HG02588 (cell line): ENCODE data around the gene STKLD1.
"Not testable (repeated sequence)": the region's sequence is repeated elsewhere in the genome, so short reads cannot be mapped to it uniquely, and the experiment has no call there.

Experiments used
- ATAC-seq: cut with Tn5 transposase; IDR thresholded peaks from one replicate; pipeline ENCODE4 v1.9.1; 2021; ENCODE audit warnings: mild to moderate bottlenecking, moderate library complexity; ENCODE audit not compliant: unreplicated experiment

Gene STKLD1

GRCh38 chr9:133360400-133361393 is 15.5 kb upstream of the STKLD1 start:
- no peak for ATAC-seq

GRCh38 chr9:133361507-133362092 is 14.6 kb upstream of the STKLD1 start:
- ATAC-seq: no peak

- no peak for ATAC-seq
These were observed 13.7 kb upstream of the STKLD1 start for GRCh38 chr9:133362359-133363044.

GRCh38 chr9:133366435-133366834 is 9.7 kb upstream of the STKLD1 start:
- no peak for ATAC-seq

GRCh38 chr9:133367221-133367620 is 8.9 kb upstream of the STKLD1 start:
- ATAC-seq: no peak

GRCh38 chr9:133367778-133368177 is 8.4 kb upstream of the STKLD1 start:
- ATAC-seq: no peak

GRCh38 chr9:133368249-133368881 is 7.8 kb upstream of the STKLD1 start:
- no peak for ATAC-seq

- ATAC-seq: no peak
These were observed 6.7 kb upstream of the STKLD1 start for GRCh38 chr9:133369422-133369821.

GRCh38 chr9:133369933-133370332 is 6.2 kb upstream of the STKLD1 start:
- ATAC-seq: no peak

- ATAC-seq: no peak
These were observed 5.5 kb upstream of the STKLD1 start for GRCh38 chr9:133370685-133371084.

GRCh38 chr9:133371261-133371711 is 4.9 kb upstream of the STKLD1 start:
- no peak for ATAC-seq

- ATAC-seq: no peak
These were observed 4.0 kb upstream of the STKLD1 start for GRCh38 chr9:133372144-133372543.

GRCh38 chr9:133374612-133375115 is 1.5 kb upstream of the STKLD1 start:
- no peak for ATAC-seq

- no peak for ATAC-seq
These were observed 946 bp upstream of the STKLD1 start for GRCh38 chr9:133375116-133375723.

- not testable (repeated sequence) for ATAC-seq
These were observed 1.1 kb downstream of the STKLD1 start for GRCh38 chr9:133377280-133377679.

- no peak for ATAC-seq
These were observed 1.6 kb downstream of the STKLD1 start for GRCh38 chr9:133377721-133378216.

- no peak for ATAC-seq
These were observed 2.3 kb downstream of the STKLD1 start for GRCh38 chr9:133378408-133378962.

GRCh38 chr9:133379153-133380086 is 3.3 kb downstream of the STKLD1 start:
- no peak for ATAC-seq

- no peak for ATAC-seq
These were observed 4.6 kb downstream of the STKLD1 start for GRCh38 chr9:133380734-133381133.
